Panc1 (cell line): Measurements from ENCODE around the gene GDF2. TPM values are rescaled to one million over a fixed set of nuclear protein-coding genes. Genes with fewer than 3 reads are reported as not detected.

Source experiments
- ATAC-seq: fragments of 200-7000 bp; cut with Tn5 transposase; 2 replicates; pipeline ENCODE4 v1.9.1; 2020; ENCODE audit warnings: mild to moderate bottlenecking, moderate library complexity
- Bru-seq: library from RNA; stranded (reverse); fragments of 400-500 nt; gene quantifications from one replicate; lab custom pipeline; 2021; lab: Mats Ljungman, UMichigan
- BruChase-seq, 2 experiments: library from RNA; stranded (reverse); fragments of 400-500 nt; gene quantifications; one replicate each; lab custom pipeline; 2021; lab: Mats Ljungman, UMichigan
- BruUV-seq: library from RNA; stranded (reverse); fragments of 400-500 nt; replicated peaks from 2 replicates; lab custom pipeline; 2021; lab: Mats Ljungman, UMichigan
- CTCF ChIA-PET: fragments of 300-600 bp; sonication (Branson Sonifier 250); formaldehyde crosslinking; loops from one replicate; lab custom pipeline; 2022; ENCODE audit warnings: antibody characterized with exemption; lab: Charles Lee
- POLR2A ChIA-PET: fragments of 300-600 bp; sonication (Branson Sonifier 250); formaldehyde crosslinking; loops from one replicate; lab custom pipeline; 2022; ENCODE audit warnings: antibody characterized with exemption; lab: Charles Lee
- DNase-seq: peaks from one replicate; pipeline ENCODE4 v3.0.0-alpha.2; 2010; ENCODE audit warnings: low read depth, low spot score
- H3K27ac ChIP-seq: 2 replicates; pipeline ENCODE4 v1.5.1; 2011; ENCODE audit warnings: mild to moderate bottlenecking, low read length, inconsistent platforms
- H3K27me3 ChIP-seq: fragments of 200-500 bp; sonication (Bioruptor generic); 2 replicates; pipeline ENCODE4 v1.6.0; 2014; ENCODE audit warnings: low read length, inconsistent platforms; ENCODE audit not compliant: control insufficient read depth, insufficient read depth
- H3K36me3 ChIP-seq: fragments of 200-500 bp; sonication (Bioruptor generic); 2 replicates; pipeline ENCODE4 v1.5.1; 2014; ENCODE audit warnings: inconsistent platforms, mild to moderate bottlenecking, low read length, moderate library complexity; ENCODE audit not compliant: control insufficient read depth, insufficient read depth
- H3K4me1 ChIP-seq: 2 replicates; pipeline ENCODE4 v1.5.1; 2011; ENCODE audit warnings: inconsistent platforms, mild to moderate bottlenecking, low read length, moderate library complexity; ENCODE audit not compliant: control insufficient read depth, insufficient read depth
- H3K4me3 ChIP-seq, 2 experiments: 2 replicates each; pipeline ENCODE4 v1.5.1; 2011 to 2012; ENCODE audit warnings: low read depth in 2 of 2, low read length in 2 of 2, mild to moderate bottlenecking in 2 of 2, inconsistent platforms in 1 of 2, moderate library complexity in 1 of 2
- H3K9me3 ChIP-seq: fragments of 200-500 bp; sonication (Bioruptor generic); 2 replicates; pipeline ENCODE4 v1.5.1; 2014; ENCODE audit warnings: low read depth, mild to moderate bottlenecking, inconsistent platforms, low read length, moderate library complexity; ENCODE audit not compliant: control insufficient read depth, insufficient read depth
- CTCF ChIP-seq: fragments of 450-650 bp; IDR thresholded peaks from 2 replicates; pipeline ENCODE4 v1.5.1; 2017; ENCODE audit warnings: mild to moderate bottlenecking
- POLR2AphosphoS5 ChIP-seq: IDR thresholded peaks from 2 replicates; pipeline ENCODE4 v1.6.1; 2012; ENCODE audit warnings: mild to moderate bottlenecking, low read depth, low read length, moderate library complexity
- SIN3A ChIP-seq: IDR thresholded peaks from 2 replicates; pipeline ENCODE4 v1.6.1; 2012; ENCODE audit warnings: low read depth, mild to moderate bottlenecking, low read length, moderate library complexity, borderline replicate concordance; ENCODE audit not compliant: insufficient read depth
- TCF7L2 ChIP-seq: IDR thresholded peaks from 2 replicates; pipeline ENCODE4 v1.6.1; 2011; ENCODE audit warnings: mild to moderate bottlenecking, low read depth, low read length, inconsistent platforms
- in situ Hi-C: cut with HindIII; loops from 2 replicates; pipeline ENCODE4 v1.10.0; 2016; ENCODE audit warnings: low sequenced_read_pairs, low pct_unique_long_range_greater_than_20kb
- intact Hi-C: fragments of 100-400 bp; cut with micrococcal nuclease; formaldehyde crosslinking; loops from one replicate; pipeline ENCODE4 v1.10.0; 2022; ENCODE audit not compliant: unreplicated experiment
- long read RNA-seq: library from polyadenylated mRNA; unstranded; transcript quantifications from one replicate; pipeline ENCODE4 v2.0.0, GENCODE V29; 2021; ENCODE audit not compliant: unreplicated experiment
- polyA plus RNA-seq: library from polyadenylated mRNA; unstranded; fragments of >200 nt; gene quantifications from one replicate; pipeline ENCODE4 v1.2.1, GENCODE V29; 2012; ENCODE audit warnings: missing spikeins; ENCODE audit not compliant: insufficient read length
- total RNA-seq: library from RNA; stranded (reverse); gene quantifications from one replicate; pipeline ENCODE4 v1.2.1, GENCODE V29; 2021; ENCODE audit not compliant: unreplicated experiment
- TF ChIP-seq, protein P1 (sequence below), 2 experiments: IDR thresholded peaks; 2 replicates each; pipeline ENCODE4 v1.6.1; 2011 to 2012; ENCODE audit warnings: low read depth in 2 of 2, control low read depth in 1 of 2, low read length in 1 of 2, mild to moderate bottlenecking in 1 of 2, moderate library complexity in 1 of 2; ENCODE audit not compliant: insufficient read depth in 1 of 2

The GDF2 gene
- total RNA-seq = not detected
- polyA plus RNA-seq = not detected
- Bru-seq, nascent RNA = not detected
- not detected for BruChase-seq, experiment 1, labeled RNA remaining after a 2-hour chase
- not detected for BruChase-seq, experiment 2, labeled RNA remaining after a 6-hour chase
- long read RNA-seq = 0 reads

DNA sequence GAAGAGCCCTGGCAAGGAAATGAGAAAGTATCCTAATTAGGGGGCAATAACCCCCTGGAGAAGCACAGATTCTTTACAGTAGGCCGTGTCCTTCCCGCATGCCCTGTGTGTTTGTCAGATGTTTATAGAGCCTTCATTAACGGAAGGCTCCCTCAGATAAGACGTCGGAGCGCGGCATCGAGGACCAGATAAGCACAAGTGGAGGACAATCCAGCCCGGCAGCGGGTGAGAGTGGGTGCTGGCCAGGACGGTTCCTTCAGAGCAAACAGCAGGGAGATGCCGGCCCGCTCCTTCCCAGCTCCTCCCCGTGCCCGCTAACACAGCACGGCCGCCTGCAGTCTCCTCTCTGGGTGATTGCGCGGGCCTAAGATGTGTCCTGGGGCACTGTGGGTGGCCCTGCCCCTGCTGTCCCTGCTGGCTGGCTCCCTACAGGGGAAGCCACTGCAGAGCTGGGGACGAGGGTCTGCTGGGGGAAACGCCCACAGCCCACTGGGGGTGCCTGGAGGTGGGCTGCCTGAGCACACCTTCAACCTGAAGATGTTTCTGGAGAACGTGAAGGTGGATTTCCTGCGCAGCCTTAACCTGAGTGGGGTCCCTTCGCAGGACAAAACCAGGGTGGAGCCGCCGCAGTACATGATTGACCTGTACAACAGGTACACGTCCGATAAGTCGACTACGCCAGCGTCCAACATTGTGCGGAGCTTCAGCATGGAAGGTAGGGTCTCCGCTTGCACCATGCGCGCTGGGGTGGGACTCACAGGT is at the start of gene GDF2:
GDF2 (plus strand) TSS at position 155 of the 762 bp plus-strand sequence; CDS start at position 370, 215 bp downstream.
- Histone ChIP-seq H3K36me3 (no peaks in the 10 kb centered on the region), H3K9me3 (no peaks in the 10 kb centered on the region), H3K27me3 (peaks cover 8% of the 10 kb centered on the region; the same call in 1 of the 2 replicates), H3K4me1 (no peaks in the 10 kb centered on the region), H3K27ac (no peak within 1 kb of the TSS), H3K4me3 (no peak within 1 kb of the TSS)
- ChIA-PET POLR2A (interaction anchor here (0.5 kb wide), 1 partner anchor 281 kb away, joined by 4 read pairs; no protein-coding TSS in a partner anchor), CTCF (no interaction called here)
- no peak for ATAC-seq
- no TSS peak for BruUV-seq
- intact Hi-C loops = no loop called here
- TF ChIP-seq TCF7L2 (no peak), CTCF (no peak), SIN3A (no peak), POLR2AphosphoS5 (no peak)
- TF ChIP-seq, protein P1, sequence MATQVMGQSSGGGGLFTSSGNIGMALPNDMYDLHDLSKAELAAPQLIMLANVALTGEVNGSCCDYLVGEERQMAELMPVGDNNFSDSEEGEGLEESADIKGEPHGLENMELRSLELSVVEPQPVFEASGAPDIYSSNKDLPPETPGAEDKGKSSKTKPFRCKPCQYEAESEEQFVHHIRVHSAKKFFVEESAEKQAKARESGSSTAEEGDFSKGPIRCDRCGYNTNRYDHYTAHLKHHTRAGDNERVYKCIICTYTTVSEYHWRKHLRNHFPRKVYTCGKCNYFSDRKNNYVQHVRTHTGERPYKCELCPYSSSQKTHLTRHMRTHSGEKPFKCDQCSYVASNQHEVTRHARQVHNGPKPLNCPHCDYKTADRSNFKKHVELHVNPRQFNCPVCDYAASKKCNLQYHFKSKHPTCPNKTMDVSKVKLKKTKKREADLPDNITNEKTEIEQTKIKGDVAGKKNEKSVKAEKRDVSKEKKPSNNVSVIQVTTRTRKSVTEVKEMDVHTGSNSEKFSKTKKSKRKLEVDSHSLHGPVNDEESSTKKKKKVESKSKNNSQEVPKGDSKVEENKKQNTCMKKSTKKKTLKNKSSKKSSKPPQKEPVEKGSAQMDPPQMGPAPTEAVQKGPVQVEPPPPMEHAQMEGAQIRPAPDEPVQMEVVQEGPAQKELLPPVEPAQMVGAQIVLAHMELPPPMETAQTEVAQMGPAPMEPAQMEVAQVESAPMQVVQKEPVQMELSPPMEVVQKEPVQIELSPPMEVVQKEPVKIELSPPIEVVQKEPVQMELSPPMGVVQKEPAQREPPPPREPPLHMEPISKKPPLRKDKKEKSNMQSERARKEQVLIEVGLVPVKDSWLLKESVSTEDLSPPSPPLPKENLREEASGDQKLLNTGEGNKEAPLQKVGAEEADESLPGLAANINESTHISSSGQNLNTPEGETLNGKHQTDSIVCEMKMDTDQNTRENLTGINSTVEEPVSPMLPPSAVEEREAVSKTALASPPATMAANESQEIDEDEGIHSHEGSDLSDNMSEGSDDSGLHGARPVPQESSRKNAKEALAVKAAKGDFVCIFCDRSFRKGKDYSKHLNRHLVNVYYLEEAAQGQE (IDR thresholded peaks at IDR 0.05; ENCODE audit: insufficient read depth in 1 of 2, low read depth in 2 of 2, low read length in 1 of 2) = no peak
- DNase-seq = no peak
- in situ Hi-C loops = no loop called here

- ATAC-seq (no peak), DNase-seq (no peak)
- CTCF ChIA-PET = no interaction called here
- POLR2A ChIA-PET = interaction anchor here (0.6 kb wide), 1 partner anchor 133 kb away, joined by 10 read pairs; no protein-coding TSS in a partner anchor
- intact Hi-C loops = no loop called here
- Histone ChIP-seq H3K4me1 (no peaks in the 10 kb centered on the region), H3K36me3 (no peaks in the 10 kb centered on the region), H3K9me3 (no peaks in the 10 kb centered on the region), H3K4me3 (no peak overlapping the region), H3K27me3 (peaks cover 4% of the 10 kb centered on the region), H3K27ac (no peak overlapping the region)
- TF ChIP-seq, protein P1 (IDR thresholded peaks at IDR 0.05; ENCODE audit: insufficient read depth in 1 of 2, low read depth in 2 of 2, low read length in 1 of 2) = no peak
- TF ChIP-seq CTCF (no peak), POLR2AphosphoS5 (no peak), SIN3A (no peak), TCF7L2 (no peak)
- BruUV-seq = no TSS peak
- in situ Hi-C loops = no loop called here
Observed at GRCh38 chr10:47276071-47276470, 46.2 kb upstream of the GDF2 start.
